ENCODE data around the gene TBX1.

TBX1 gene

DNA sequence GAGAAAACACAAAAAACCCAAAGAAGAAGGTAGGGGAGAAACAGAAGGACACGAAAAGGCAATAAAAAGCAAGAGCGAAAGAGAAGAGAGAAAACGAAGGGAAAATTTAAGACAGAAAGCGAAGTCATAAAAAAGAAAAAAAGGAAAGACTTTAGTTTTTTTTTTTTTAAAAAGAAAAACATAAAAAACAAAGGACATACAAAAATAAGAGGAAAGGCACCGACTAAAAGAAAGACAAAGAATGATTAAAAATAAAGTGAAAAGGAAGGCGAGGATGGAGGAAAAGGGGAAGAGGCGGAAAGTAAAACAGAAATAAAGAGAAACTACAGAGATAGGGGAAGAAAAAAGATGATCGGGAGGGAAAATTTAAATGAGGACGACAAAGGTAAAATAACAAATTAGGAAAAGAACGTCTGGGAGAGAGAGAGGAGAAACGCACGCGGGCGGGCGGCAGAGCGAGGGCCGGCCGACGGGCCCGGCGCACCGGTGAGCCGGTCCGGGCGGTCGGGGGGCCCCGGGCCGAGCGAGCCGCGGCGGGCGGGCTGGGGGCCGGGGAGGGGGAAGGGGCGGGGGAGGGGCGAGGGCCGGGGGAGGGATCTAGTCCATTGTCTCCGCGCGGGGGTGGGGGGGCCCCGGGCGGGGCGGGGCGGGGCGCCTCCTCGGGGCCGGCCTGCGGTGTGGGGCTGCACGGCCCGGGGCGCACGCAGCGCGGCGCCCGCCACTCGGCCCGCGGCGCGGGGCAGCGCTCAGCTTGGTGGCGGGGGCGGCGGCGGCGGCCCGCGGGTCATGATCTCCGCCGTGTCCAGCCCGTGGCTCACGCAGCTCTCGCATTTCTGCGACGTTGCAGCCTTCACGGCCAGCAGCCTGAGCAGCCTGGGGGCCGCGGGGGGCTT is at the start of gene TBX1:
TSS of gene TBX1 (plus strand) at position 721 of the 893 bp plus-strand sequence. CDS start at position 787, 66 bp downstream.
- DNase-seq: no peak

DNA sequence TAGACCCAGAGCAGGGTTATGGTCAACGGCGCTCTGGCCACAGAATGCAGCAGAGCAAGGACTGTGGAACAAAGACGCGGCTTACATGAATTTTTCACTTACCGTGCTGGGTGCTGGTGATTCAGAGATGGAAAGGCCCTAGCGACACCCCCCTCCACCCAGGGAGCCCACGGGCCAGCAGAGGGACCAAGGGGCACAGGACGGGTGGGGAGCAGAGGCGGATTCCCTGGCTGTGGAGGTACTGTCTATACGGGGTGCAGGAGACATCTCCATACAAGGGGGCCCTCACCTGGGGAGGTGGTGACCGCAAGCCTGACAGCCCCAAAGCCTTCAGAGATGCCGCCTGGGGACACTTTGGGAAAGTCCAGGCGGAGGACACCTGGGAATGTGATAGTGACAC is 47.3 kb upstream of the TBX1 start:
- no peak for DNase-seq

DNA sequence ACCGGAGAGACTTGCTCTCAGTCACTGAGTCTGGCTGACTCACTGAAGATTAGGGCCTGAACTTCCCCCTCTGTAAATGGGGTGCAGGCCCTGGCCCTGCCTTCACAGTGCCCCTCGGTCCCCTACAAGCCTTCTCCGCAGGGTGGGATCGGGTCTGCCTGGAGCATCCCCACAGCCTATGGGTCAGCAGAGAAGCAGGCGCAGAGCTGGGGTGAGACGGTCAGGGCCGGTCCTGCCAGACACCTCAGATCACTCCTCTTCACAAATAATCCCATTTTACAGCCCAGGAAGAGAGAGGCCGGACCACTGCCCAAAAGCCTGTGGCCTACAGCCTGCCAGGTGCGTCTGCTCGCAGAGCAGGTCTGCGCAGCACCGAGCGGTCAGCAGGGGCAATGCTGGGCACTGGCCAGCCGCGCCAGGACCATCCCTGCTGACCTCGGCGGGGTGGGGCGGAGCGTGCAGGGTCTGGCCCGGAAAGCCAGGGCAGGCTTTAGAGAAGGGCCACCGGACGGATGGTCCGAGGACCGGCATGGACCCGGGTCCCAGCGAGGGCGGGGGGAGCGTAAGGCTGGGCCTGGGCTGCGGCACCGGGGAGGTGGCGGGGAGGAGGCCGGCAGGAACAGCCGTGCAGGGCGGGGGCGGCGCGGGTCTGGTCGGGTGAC is 46.8 kb upstream of the TBX1 start:
- no peak for DNase-seq

- no peak for DNase-seq
Measured at GRCh38 chr22:19714312-19715187, 46.0 kb upstream of the TBX1 start, which contains the start of gene SEPTIN5. Gene SEPTIN5 (plus strand): TSS chr22:19714503. CDS start chr22:19714589, 86 bp downstream.

DNA sequence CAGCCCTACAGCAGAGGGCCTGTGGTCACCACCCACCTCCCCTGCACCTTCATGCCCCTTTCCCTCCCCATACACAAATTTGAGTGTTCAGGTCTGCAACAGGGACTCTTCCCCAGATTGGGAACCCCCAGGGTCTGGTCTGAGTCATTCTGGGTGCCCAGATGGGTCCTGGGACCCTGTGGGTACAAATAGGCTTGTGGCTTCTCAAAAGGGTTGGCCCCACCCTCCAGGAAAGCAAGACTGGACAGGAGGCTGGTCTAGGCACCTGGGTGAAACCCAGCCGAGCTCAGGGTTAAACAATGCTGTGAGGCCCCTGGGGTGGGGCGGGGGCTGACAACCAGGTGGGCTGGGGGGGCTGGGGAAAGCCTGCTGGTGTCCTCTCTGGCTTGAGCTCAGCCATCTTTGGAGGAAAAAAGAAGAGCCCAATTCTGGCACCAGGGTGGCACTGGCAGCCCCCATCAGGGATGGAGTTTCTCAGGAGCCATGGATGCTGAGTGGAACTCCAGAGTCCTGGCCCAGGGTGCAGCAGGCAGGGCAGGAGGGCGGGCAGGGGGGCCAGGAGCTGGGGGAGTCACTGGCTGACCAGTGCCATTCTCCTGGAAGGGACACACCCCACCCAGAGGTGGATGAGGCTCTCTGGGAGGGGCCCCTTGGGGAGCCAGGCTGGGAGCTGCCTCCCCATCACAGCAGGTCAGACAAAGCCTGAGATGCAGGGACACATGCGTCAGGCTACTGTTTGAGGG is 45.2 kb upstream of the TBX1 start:
- DNase-seq: no peak

DNA sequence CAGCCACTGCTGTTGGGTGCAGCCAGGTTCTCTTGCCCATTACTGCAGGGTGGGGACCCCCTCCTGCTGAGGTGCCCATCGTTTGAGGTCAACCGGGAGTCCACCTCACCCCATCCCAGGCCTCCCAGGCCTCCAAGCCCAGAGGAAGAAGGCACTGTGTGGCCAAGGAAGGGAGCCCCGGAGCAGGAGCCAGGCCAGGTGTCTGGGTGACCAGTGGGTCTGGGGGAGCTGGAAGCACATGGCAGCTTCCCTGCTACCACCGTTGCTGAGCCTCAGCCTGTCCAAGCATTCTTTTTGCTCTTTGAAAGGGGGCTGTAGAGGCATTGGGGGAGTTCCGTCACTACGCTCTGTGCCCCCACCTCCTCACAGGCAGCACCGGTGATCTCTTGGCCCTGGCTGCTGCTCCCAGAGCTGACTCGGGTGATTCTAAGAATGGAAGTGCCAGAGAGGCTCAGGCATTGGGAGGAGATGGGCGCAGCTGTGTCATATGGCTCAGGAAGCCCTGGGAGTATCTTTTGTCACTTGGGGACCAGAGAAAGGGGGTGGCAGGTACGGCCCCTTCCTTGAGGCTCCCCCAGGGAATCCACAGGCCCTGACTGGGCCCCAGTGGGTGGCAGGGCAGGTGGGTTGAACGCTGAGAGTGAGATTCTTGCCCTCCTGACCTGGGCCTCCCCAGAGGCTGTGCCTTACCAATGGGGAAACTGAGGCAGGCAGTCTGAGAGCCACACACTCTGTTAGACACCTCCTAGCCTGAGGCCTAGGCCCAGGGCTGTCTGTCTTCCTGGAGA is 44.3 kb upstream of the TBX1 start:
- DNase-seq: no peak

GRCh38 chr22:19716829-19717105 is 43.8 kb upstream of the TBX1 start:
- DNase-seq: no peak

DNA sequence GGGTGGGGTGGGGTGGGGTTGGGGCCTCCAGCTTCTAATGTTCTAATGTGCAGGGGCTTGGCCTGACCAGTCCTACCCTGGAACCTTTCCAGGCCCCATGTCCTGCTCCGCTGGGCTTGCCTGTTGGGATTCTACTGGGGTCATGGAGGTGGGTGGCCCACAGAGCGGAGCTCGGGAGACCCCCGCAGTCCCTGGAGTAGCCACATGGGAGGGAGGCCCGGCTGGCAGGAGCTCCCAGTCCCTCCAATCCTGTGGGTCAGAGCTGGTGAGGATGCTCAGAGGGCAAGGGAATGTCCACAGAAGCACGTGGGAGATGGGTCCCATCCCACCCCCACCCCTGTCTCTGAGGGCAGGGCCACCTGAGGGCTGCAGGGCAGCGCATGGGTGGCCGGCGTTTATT is 43.4 kb upstream of the TBX1 start:
- no peak for DNase-seq

DNA sequence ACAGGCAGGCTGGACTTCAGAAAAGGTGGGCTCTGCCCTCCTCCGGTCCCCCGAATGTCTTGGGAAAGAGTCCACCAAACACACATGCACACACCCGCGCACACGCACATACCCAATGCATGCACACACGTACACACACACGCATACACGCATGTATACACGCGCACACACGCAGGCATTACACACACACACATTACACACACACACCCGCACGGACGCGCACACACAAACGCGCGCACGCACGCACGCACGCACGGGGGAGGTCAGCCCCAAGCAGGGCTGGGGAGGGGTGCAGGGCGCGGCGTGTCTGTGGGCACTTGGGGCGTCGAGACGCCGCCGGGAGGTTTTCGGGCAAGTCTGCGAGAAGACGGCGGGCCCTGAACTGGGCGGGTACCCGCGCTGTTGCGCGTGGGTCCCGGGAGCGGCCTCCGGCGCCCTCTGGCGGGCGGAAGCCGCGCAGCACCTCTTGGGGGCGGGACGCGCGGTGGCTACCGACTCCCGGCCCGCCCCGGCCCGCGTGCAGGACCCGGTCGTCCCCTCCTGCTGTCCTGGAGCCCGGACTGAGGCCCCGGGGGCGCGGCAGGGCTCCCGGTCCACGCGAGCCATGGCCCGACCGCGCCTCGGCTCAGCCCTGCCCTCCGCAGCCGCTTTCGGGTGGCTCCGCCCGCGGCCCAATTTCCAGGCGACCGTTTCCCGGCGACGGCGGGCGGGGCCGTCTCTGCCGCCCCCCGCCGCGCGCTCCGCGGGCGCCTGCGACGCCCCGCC is 42.7 kb upstream of the TBX1 start:
- DNase-seq: peak; percentile 65

- DNase-seq: no peak
Measured at GRCh38 chr22:19718456-19719049, 42.0 kb upstream of the TBX1 start.

DNA sequence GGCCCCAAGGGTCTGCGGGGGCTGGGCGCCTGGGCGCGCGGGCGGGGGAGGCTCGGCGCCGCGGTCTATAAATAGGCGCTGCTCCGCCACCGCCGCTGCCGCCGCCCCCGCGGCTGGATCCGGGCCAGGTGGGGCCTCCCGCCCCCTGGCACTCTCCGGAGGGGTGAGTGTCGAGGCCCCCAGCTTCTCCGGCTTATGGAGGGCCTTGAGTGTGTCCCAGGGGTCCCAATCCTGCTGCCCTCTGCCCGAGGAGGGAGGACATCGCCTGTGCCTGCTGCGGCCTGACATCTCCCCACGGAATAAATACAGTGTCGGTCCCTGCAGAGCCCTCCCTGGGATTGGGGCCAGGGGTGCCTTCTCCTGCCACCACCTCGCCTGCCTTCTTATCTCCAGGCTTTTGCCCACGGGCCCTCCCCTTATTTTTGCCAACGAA is 41.5 kb upstream of the TBX1 start:
- DNase-seq: no peak

- no peak for DNase-seq
Measured at GRCh38 chr22:19719488-19720021, 41.0 kb upstream of the TBX1 start.

- no peak for DNase-seq
Measured at GRCh38 chr22:19720150-19720827, 40.3 kb upstream of the TBX1 start.

DNA sequence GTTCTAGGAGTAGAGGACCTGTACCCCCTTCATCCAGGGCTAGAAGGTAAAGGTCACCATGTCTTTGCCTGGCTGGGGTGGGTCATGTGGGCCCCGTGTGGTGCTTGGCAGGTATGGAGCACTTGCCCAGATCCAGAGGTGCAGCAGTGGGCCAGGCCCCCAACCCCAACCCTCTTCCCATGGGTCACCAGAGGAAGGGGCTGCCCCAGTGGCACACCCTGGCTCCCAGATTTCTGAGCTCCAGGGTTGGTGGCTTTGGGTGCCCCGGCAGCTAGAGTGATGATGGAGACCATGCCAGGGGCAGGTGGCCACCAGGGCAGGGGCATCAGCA is 39.6 kb upstream of the TBX1 start:
- DNase-seq: no peak

DNA sequence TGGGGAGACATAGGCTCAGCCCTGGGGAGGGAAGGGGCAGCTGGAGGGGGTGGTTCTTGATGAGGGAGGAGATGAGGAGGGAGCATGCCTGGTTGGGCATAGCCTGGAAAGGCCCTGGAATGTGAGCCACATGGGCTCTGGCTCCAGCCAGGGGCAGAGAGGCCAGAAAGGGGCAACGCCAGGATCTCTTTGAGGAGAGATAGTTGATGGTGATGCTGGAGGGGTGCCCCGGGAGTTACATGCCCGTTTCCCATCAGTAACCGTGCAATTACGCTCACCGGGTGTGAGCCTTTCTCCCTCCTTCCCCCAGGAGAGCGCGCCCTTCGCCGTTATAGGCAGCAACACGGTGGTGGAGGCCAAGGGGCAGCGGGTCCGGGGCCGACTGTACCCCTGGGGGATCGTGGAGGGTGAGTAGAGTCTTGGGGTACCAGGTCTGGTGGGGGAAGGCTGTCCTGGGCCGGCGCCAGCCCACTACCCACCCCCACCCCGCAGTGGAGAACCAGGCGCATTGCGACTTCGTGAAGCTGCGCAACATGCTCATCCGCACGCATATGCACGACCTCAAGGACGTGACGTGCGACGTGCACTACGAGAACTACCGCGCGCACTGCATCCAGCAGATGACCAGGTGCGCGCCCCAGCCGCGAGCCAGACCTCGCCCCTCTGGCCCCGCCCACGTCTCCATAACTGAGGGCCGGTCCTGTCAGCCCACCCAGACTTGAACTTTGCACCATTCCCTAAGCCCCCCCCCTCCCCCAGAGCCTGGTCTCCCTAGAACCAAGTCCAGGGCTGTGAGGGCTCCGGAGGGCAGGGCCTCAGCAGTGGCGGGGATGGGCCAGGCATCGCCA is 39.0 kb upstream of the TBX1 start:
- DNase-seq: no peak

GRCh38 chr22:19722178-19722981 is 38.2 kb upstream of the TBX1 start:
- DNase-seq: no peak

DNA sequence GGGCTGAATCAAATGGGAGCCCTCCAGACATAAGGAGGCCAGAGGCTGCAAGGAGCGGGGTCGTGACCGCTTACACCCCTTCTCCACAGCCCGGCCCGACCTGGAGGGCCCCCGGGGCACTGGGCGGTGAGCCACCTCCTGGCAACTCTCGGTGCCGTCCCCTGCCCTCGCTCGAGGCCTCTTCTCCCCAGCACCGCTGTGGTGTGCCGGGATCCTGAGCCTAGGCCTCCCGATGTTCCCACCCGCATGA is 37.7 kb upstream of the TBX1 start:
- DNase-seq: no peak

Measured in inflammatory macrophage treated with lipopolysaccharide for 4 hours (primary cell).